Right atrium auricular region (tissue), 2 donors: Measurements from ENCODE around the gene MPRIP. TPM values are rescaled to one million over a fixed set of nuclear protein-coding genes. Genes with fewer than 3 reads are reported as not detected.

Source experiments
- DNase-seq: peaks from one replicate; pipeline ENCODE4 v3.0.0-alpha.2; 2019; ENCODE audit warnings: low spot score
- H3K27ac ChIP-seq, 2 donors: fragments of 200-600 bp; sonication (generic); 1 replicate in 1 of 2; 2 replicates in 1 of 2; pipeline ENCODE4 v1.5.1; 2016 to 2019
- H3K27me3 ChIP-seq, 2 donors: fragments of 200-600 bp; sonication (generic); one replicate each; pipeline versions ENCODE4 v1.5.1 to v1.6.0; 2017 to 2019
- H3K36me3 ChIP-seq: fragments of 200-600 bp; sonication (generic); one replicate; pipeline ENCODE4 v1.5.1; 2016
- H3K4me1 ChIP-seq, 2 donors: fragments of 200-600 bp; sonication (generic); one replicate each; pipeline versions ENCODE4 v1.5.1 to v1.6.0; 2017 to 2019
- H3K4me3 ChIP-seq, 2 donors: fragments of 200-600 bp; sonication (generic); 1 replicate in 1 of 2; 2 replicates in 1 of 2; pipeline ENCODE4 v1.5.1; 2017 to 2019; ENCODE audit warnings: mild to moderate bottlenecking in 1 of 2, moderate library complexity in 1 of 2
- H3K9me3 ChIP-seq, 2 donors: fragments of 200-600 bp; sonication (generic); one replicate each; pipeline ENCODE4 v1.5.1; 2019
- CTCF ChIP-seq, 2 donors: fragments of 200-600 bp; sonication (generic); IDR thresholded peaks; one replicate each; pipeline ENCODE4 v1.5.1; 2019; ENCODE audit warnings: antibody characterized with exemption in 2 of 2
- total RNA-seq, 2 donors: library from RNA; depleted of rRNA; stranded (reverse); fragments of >200 nt; gene quantifications; one replicate each; pipeline ENCODE4 v1.1.0, GENCODE V29; 2016

Gene MPRIP
- total RNA-seq, 2 donors from 2014 or later = 102 to 145 TPM

GRCh38 chr17:17127156-17127555 is 84.9 kb downstream of the MPRIP start:
- Histone ChIP-seq H3K4me3 (no peak overlapping the region), H3K9me3 (no peaks in the 10 kb centered on the region), H3K4me1 (peaks cover 0 to 38% of the 10 kb centered on the region in 2 donors), H3K27ac (no peak overlapping the region), H3K27me3 (no peaks in the 10 kb centered on the region), H3K36me3 (peaks cover 51% of the 10 kb centered on the region)
- no peak for TF ChIP-seq CTCF (IDR thresholded peaks at IDR 0.05)
- DNase-seq = no peak

- H3K4me1 ChIP-seq = peaks cover 0 to 38% of the 10 kb centered on the region in 2 donors
- no peaks in the 10 kb centered on the region for H3K27me3 ChIP-seq
- no peak overlapping the region for H3K4me3 ChIP-seq
- TF ChIP-seq CTCF (IDR thresholded peaks at IDR 0.05) = no peak
- H3K27ac ChIP-seq = no peak overlapping the region
- no peaks in the 10 kb centered on the region for H3K9me3 ChIP-seq
- H3K36me3 ChIP-seq = peaks cover 58% of the 10 kb centered on the region
- no peak for DNase-seq
These were observed 85.6 kb downstream of the MPRIP start for GRCh38 chr17:17127730-17128291.

DNA sequence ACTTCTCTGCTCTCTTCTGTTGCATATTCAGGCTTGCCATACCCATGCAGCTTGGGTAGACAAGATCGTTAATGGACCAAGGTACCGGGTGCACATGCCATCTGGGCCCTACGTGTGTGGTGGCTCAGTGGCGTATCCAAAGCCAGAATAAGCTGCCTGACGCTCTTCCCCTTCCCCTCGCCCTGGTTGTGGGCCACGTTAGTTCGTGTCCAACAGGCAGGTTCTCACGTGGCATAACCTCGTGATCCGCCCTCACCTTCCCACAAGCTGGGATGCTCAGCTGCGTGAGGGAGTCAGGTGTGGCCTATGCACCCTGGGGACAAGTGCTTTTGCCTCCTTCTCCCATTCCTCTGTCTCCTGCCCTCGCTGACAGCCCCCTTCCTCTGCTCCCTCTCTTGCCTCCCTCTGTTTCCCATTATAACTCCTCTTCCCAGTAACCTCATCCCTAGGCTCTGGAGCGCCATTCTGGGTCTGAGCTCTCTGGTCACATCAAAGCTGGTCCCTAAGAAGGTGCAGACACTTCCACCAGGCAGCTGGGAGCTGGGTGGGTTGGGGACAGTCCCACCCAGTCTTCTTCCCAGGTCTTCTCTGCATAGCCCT is 86.3 kb downstream of the MPRIP start:
- Histone ChIP-seq H3K9me3 (no peaks in the 10 kb centered on the region), H3K4me3 (no peak overlapping the region), H3K4me1 (peaks cover 0 to 38% of the 10 kb centered on the region in 2 donors), H3K36me3 (peaks cover 66% of the 10 kb centered on the region), H3K27me3 (no peaks in the 10 kb centered on the region), H3K27ac (no peak overlapping the region)
- no peak for TF ChIP-seq CTCF (IDR thresholded peaks at IDR 0.05)
- no peak for DNase-seq

GRCh38 chr17:17129466-17129865 is 87.2 kb downstream of the MPRIP start:
- peaks cover 0 to 42% of the 10 kb centered on the region in 2 donors for H3K4me1 ChIP-seq
- no peaks in the 10 kb centered on the region for H3K27me3 ChIP-seq
- H3K9me3 ChIP-seq = no peaks in the 10 kb centered on the region
- peaks cover 74% of the 10 kb centered on the region for H3K36me3 ChIP-seq
- no peak overlapping the region for H3K27ac ChIP-seq
- DNase-seq = no peak
- H3K4me3 ChIP-seq = no peak overlapping the region
- no peak for TF ChIP-seq CTCF (IDR thresholded peaks at IDR 0.05)

DNA sequence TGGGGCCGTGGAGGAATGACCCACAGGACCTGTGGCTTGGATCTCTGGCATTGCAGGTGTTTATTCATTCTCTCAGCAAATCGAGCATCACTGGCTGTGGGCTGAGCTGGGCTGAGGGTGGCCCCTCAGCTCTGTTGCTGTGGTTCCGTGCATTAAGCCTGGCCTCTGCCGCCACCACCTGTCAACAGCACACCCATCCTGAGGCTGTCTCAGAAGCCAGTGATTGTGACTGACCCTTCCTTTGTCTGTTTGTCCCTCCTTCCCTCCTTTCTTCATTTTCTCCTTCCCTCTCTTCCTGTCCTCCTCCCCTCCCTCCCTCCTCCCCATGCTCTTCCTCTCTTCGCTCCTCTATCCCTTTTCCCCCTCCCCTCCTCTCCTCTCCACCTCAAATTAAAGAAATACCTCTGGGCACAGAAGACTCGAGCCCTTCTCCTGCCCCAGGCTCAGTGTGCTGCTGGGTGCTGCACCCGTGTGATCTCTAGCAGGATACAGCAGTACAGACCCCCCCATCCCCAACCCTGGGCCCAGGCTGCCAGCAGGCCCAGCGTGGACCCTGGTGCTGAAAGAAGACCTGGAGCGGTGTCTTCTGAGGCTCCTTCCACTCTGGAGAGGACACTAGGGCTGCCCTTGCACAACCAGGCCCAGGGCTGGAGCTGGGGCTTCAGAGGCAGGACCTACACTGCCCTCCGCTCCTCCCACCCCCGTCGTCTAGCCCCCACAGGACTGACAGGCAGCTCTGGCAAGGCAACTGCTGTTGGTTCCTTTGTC is 88.0 kb downstream of the MPRIP start:
- Histone ChIP-seq H3K9me3 (no peaks in the 10 kb centered on the region), H3K36me3 (peaks cover 81% of the 10 kb centered on the region), H3K4me3 (no peak overlapping the region), H3K27ac (no peak overlapping the region), H3K4me1 (peaks cover 0 to 45% of the 10 kb centered on the region in 2 donors), H3K27me3 (no peaks in the 10 kb centered on the region)
- TF ChIP-seq CTCF (IDR thresholded peaks at IDR 0.05) = no peak
- no peak for DNase-seq
